GM23338 (cell line): Measurements from ENCODE around the gene HRH3. TPM values are rescaled to one million over a fixed set of nuclear protein-coding genes. Genes with fewer than 3 reads are reported as not detected.

Source experiments
- ATAC-seq: fragments of 200-7000 bp; cut with Tn5 transposase; 3 replicates; pipeline ENCODE4 v1.9.1; 2020
- DNase-seq: peaks from one replicate; pipeline ENCODE4 v3.0.0-alpha.2; 2015; ENCODE audit warnings: low spot score
- H2AFZ ChIP-seq: fragments of 200-600 bp; sonication (generic); 2 replicates; pipeline ENCODE4 v1.8.0; 2016; ENCODE audit warnings: antibody characterized with exemption, mild to moderate bottlenecking, moderate library complexity
- H3F3A ChIP-seq: fragments of 200-600 bp; sonication (generic); replicated peaks from 2 replicates; pipeline ENCODE4 v1.8.0; 2017; ENCODE audit warnings: antibody characterized with exemption, mixed run types, low read depth
- H3K27ac ChIP-seq: fragments of 200-600 bp; sonication (generic); 2 replicates; pipeline ENCODE4 v1.6.1; 2016; ENCODE audit warnings: low read depth
- H3K27me3 ChIP-seq: fragments of 200-600 bp; sonication (generic); 2 replicates; pipeline ENCODE4 v1.8.0; 2016; ENCODE audit warnings: mild to moderate bottlenecking, mixed run types, moderate library complexity; ENCODE audit not compliant: insufficient read depth
- H3K36me3 ChIP-seq: fragments of 200-600 bp; sonication (generic); 2 replicates; pipeline ENCODE4 v1.8.0; 2016; ENCODE audit warnings: mild to moderate bottlenecking; ENCODE audit not compliant: insufficient read depth
- H3K4me1 ChIP-seq: fragments of 200-600 bp; sonication (generic); 2 replicates; pipeline ENCODE4 v1.8.0; 2016; ENCODE audit warnings: mild to moderate bottlenecking, moderate library complexity; ENCODE audit not compliant: insufficient read depth
- H3K4me2 ChIP-seq: fragments of 200-600 bp; sonication (generic); 2 replicates; pipeline ENCODE4 v1.7.1; 2017; ENCODE audit warnings: mixed run types
- H3K4me3 ChIP-seq: fragments of 200-600 bp; sonication (generic); 2 replicates; pipeline ENCODE4 v1.6.1; 2016; ENCODE audit warnings: mixed run types
- H3K79me2 ChIP-seq: fragments of 200-600 bp; sonication (generic); replicated peaks from 2 replicates; pipeline ENCODE4 v1.8.0; 2017; ENCODE audit warnings: mild to moderate bottlenecking; ENCODE audit not compliant: insufficient read depth
- H3K9me2 ChIP-seq: fragments of 200-600 bp; sonication (generic); 2 replicates; pipeline ENCODE4 v1.8.0; 2017; ENCODE audit not compliant: insufficient read depth
- H4K20me1 ChIP-seq: fragments of 200-600 bp; sonication (generic); replicated peaks from 2 replicates; pipeline ENCODE4 v1.8.0; 2017; ENCODE audit warnings: mild to moderate bottlenecking; ENCODE audit not compliant: insufficient read depth
- H3K27ac Mint-ChIP-seq: 2 replicates; pipeline ENCODE4 v1.8.0; 2020; ENCODE audit warnings: inconsistent platforms, mild to moderate bottlenecking, moderate library complexity, mixed read lengths
- H3K27me3 Mint-ChIP-seq: 3 replicates; pipeline ENCODE4 v1.8.0; 2022; ENCODE audit warnings: low read depth, mild to moderate bottlenecking, moderate library complexity, mixed read lengths, inconsistent platforms; ENCODE audit not compliant: insufficient read depth, poor library complexity
- H3K36me3 Mint-ChIP-seq: 3 replicates; pipeline ENCODE4 v1.8.0; 2021; ENCODE audit warnings: low read depth, mild to moderate bottlenecking, inconsistent platforms, moderate library complexity, mixed read lengths
- H3K4me1 Mint-ChIP-seq: 3 replicates; pipeline ENCODE4 v1.8.0; 2020; ENCODE audit warnings: mild to moderate bottlenecking, inconsistent platforms, mixed read lengths
- H3K4me3 Mint-ChIP-seq: 3 replicates; pipeline ENCODE4 v1.8.0; 2021; ENCODE audit warnings: moderate library complexity, mild to moderate bottlenecking, inconsistent platforms, mixed read lengths
- H3K9me3 Mint-ChIP-seq: 3 replicates; pipeline ENCODE4 v1.8.0; 2020; ENCODE audit warnings: moderate library complexity, mild to moderate bottlenecking, inconsistent platforms, mixed read lengths
- CREB1 ChIP-seq: fragments of 250-450 bp; sonication (Bioruptor Pico); IDR thresholded peaks from 2 replicates; pipeline ENCODE4 v1.5.0; 2020; ENCODE audit warnings: low read depth, mild to moderate bottlenecking, moderate library complexity
- CTCF ChIP-seq, 2 experiments: fragments of 200-600 bp in 1 of 2; sonication (generic) in 1 of 2; conservative IDR thresholded peaks; 2 replicates each; pipeline versions ENCODE4 v1.5.1 to v1.6.1; 2016 to 2017; ENCODE audit warnings: antibody characterized with exemption in 2 of 2, low read depth in 2 of 2, mild to moderate bottlenecking in 2 of 2, moderate library complexity in 1 of 2
- ETS1 ChIP-seq: IDR thresholded peaks from 2 replicates; pipeline ENCODE4 v1.6.1; 2016; ENCODE audit warnings: antibody characterized with exemption
- EZH2 ChIP-seq: fragments of 200-600 bp; sonication (generic); IDR thresholded peaks from one replicate; pipeline ENCODE4 v1.8.0; 2017; ENCODE audit warnings: antibody characterized with exemption, mild to moderate bottlenecking, low read depth; ENCODE audit not compliant: unreplicated experiment
- EZH2phosphoT487 ChIP-seq: fragments of 200-600 bp; sonication (generic); IDR thresholded peaks from one replicate; pipeline ENCODE4 v1.8.1; 2018; ENCODE audit warnings: antibody characterized with exemption; ENCODE audit not compliant: unreplicated experiment
- JUNB ChIP-seq: IDR thresholded peaks from one replicate; pipeline ENCODE4 v1.6.1; 2016; ENCODE audit warnings: antibody characterized with exemption; ENCODE audit not compliant: unreplicated experiment
- POLR2AphosphoS5 ChIP-seq: IDR thresholded peaks from 2 replicates; pipeline ENCODE4 v1.6.1; 2016; ENCODE audit warnings: antibody characterized with exemption, low read depth
- REST ChIP-seq: IDR thresholded peaks from one replicate; pipeline ENCODE4 v1.6.1; 2018; ENCODE audit warnings: antibody characterized with exemption; ENCODE audit not compliant: unreplicated experiment
- STAT1 ChIP-seq: IDR thresholded peaks from one replicate; pipeline ENCODE4 v1.6.1; 2016; ENCODE audit warnings: antibody characterized with exemption; ENCODE audit not compliant: unreplicated experiment
- ZNF114 ChIP-seq: fragments of 250-450 bp; sonication (Bioruptor Pico); IDR thresholded peaks from 2 replicates; pipeline ENCODE4 v1.5.0; 2020; ENCODE audit warnings: mild to moderate bottlenecking, moderate library complexity
- ZNF331 ChIP-seq: fragments of 250-450 bp; sonication (Bioruptor Pico); IDR thresholded peaks from 2 replicates; pipeline ENCODE4 v1.5.0; 2020; ENCODE audit warnings: low read depth, mild to moderate bottlenecking, moderate library complexity
- ZNF462 ChIP-seq: fragments of 250-450 bp; sonication (Bioruptor Pico); IDR thresholded peaks from 2 replicates; pipeline ENCODE4 v1.5.0; 2020; ENCODE audit warnings: mild to moderate bottlenecking, moderate library complexity
- polyA plus RNA-seq: library from polyadenylated mRNA; unstranded; fragments of >200 nt; fragmentation: Nextera tagmentation; extraction: Ambion mirVana; gene quantifications from 2 replicates; pipeline ENCODE4 v1.2.1, GENCODE V29; 2016
- total RNA-seq: library from RNA; depleted of rRNA; stranded (reverse); fragments of >200 nt; shearing (Covaris generic); gene quantifications from 2 replicates; pipeline ENCODE4 v1.2.3, GENCODE V29; 2014

HRH3 gene
- total and polyA plus RNA-seq, 2 experiments from 2014 or later: 1.5 to 5.2 TPM

GRCh38 chr20:62232770-62233645, 12.9 kb upstream of the HRH3 start:
- no peaks in the 10 kb centered on the region for H3K79me2 ChIP-seq
- H3K36me3 Mint-ChIP-seq: no peaks in the 10 kb centered on the region
- H3K9me2 ChIP-seq: no peaks in the 10 kb centered on the region
- H3K27ac Mint-ChIP-seq: no peak overlapping the region
- H3K4me1 ChIP-seq: peaks cover 4% of the 10 kb centered on the region; the same call in 1 of the 2 replicates
- H3K4me1 Mint-ChIP-seq: peaks cover 4% of the 10 kb centered on the region; the same call in 2 of the 3 replicates
- H2AFZ ChIP-seq: no peak overlapping the region
- H3K4me3 Mint-ChIP-seq: no peak overlapping the region
- no peaks in the 10 kb centered on the region for H4K20me1 ChIP-seq
- no peaks in the 10 kb centered on the region for H3K36me3 ChIP-seq
- H3K27ac ChIP-seq: no peak overlapping the region
- H3K27me3 Mint-ChIP-seq: peaks cover 4% of the 10 kb centered on the region
- TF ChIP-seq JUNB: no peak
- TF ChIP-seq ETS1: no peak
- TF ChIP-seq ZNF114: no peak
- TF ChIP-seq CREB1: no peak
- no peak for TF ChIP-seq ZNF331 (CRISPR knock-in tag)
- TF ChIP-seq STAT1: no peak
- TF ChIP-seq EZH2: no peak
- no peak for TF ChIP-seq CTCF (conservative IDR thresholded peaks at IDR 0.05; ENCODE audit: low read depth in 2 of 2)
- TF ChIP-seq EZH2phosphoT487: no peak
- no peak for TF ChIP-seq REST
- TF ChIP-seq POLR2AphosphoS5: no peak
- TF ChIP-seq ZNF462: no peak
- H3K4me2 ChIP-seq: no peak overlapping the region
- H3F3A ChIP-seq: no peaks in the 10 kb centered on the region
- DNase-seq (no peak), ATAC-seq (no peak)
- H3K9me3 Mint-ChIP-seq: no peaks in the 10 kb centered on the region
- H3K4me3 ChIP-seq: no peak overlapping the region
- no peaks in the 10 kb centered on the region for H3K27me3 ChIP-seq
